Liver (tissue), 9 donors: ENCODE results near the gene GUCY2F. TPM values are rescaled to one million over a fixed set of nuclear protein-coding genes. Genes with fewer than 3 reads are reported as not detected.

Source experiments
- DNase-seq: peaks from one replicate; pipeline ENCODE4 v3.0.0-alpha.2; 2017; ENCODE audit warnings: low spot score
- H3K27ac ChIP-seq, 2 donors: one replicate each; pipeline ENCODE4 v1.7.0; 2013; ENCODE audit warnings: inconsistent platforms in 2 of 2, low read length in 2 of 2, control low read depth in 1 of 2, low read depth in 1 of 2, mild to moderate bottlenecking in 1 of 2
- H3K27me3 ChIP-seq, 4 donors: one replicate each; pipeline versions ENCODE4 v1.6.1 to v1.7.0; 2013; ENCODE audit warnings: low read length in 3 of 4, inconsistent platforms in 1 of 4, mild to moderate bottlenecking in 1 of 4, moderate library complexity in 1 of 4; ENCODE audit not compliant: control insufficient read depth in 4 of 4, insufficient read depth in 4 of 4
- H3K36me3 ChIP-seq, 4 donors: one replicate each; pipeline versions ENCODE4 v1.6.1 to v1.7.0; 2013; ENCODE audit warnings: low read length in 3 of 4, mild to moderate bottlenecking in 3 of 4, low read depth in 1 of 4, moderate library complexity in 1 of 4; ENCODE audit not compliant: control insufficient read depth in 4 of 4, insufficient read depth in 3 of 4
- H3K4me1 ChIP-seq, 4 donors: one replicate each; pipeline versions ENCODE4 v1.6.1 to v1.7.0; 2013; ENCODE audit warnings: low read length in 3 of 4, mild to moderate bottlenecking in 3 of 4, moderate library complexity in 1 of 4; ENCODE audit not compliant: control insufficient read depth in 4 of 4, insufficient read depth in 4 of 4
- H3K4me3 ChIP-seq, 3 donors: one replicate each; pipeline versions ENCODE4 v1.6.1 to v1.7.0; 2013; ENCODE audit warnings: low read length in 3 of 3, control low read depth in 1 of 3, low read depth in 1 of 3, mild to moderate bottlenecking in 1 of 3
- H3K9ac ChIP-seq, 2 donors: one replicate each; pipeline ENCODE4 v1.7.0; 2013; ENCODE audit warnings: low read length in 2 of 2, mild to moderate bottlenecking in 2 of 2, moderate library complexity in 2 of 2, control low read depth in 1 of 2, low read depth in 1 of 2
- H3K9me3 ChIP-seq, 4 donors: one replicate each; pipeline versions ENCODE4 v1.6.1 to v1.7.0; 2013; ENCODE audit warnings: low read length in 3 of 4; ENCODE audit not compliant: control insufficient read depth in 4 of 4
- ATF3 ChIP-seq: IDR thresholded peaks from 2 replicates; pipeline ENCODE4 v1.6.1; 2016; ENCODE audit warnings: antibody characterized with exemption
- CTCF ChIP-seq: fragments of 150-350 bp; IDR thresholded peaks from 2 replicates; pipeline ENCODE4 v1.5.1; 2017; ENCODE audit warnings: improper control_type of control experiment, low read depth, low read length; ENCODE audit not compliant: missing input control
- EGR1 ChIP-seq, 2 donors: IDR thresholded peaks; 2 replicates each; pipeline ENCODE4 v1.6.1; 2016 to 2018; ENCODE audit warnings: antibody characterized with exemption in 2 of 2, low read depth in 2 of 2
- FOXA1 ChIP-seq: IDR thresholded peaks from 2 replicates; pipeline ENCODE4 v1.6.1; 2016; ENCODE audit warnings: antibody characterized with exemption
- FOXA2 ChIP-seq: IDR thresholded peaks from 2 replicates; pipeline ENCODE4 v1.6.1; 2016; ENCODE audit warnings: antibody characterized with exemption
- GABPA ChIP-seq, 2 donors: IDR thresholded peaks in 1 of 2; conservative IDR thresholded peaks in 1 of 2; 2 replicates each; pipeline ENCODE4 v1.6.1; 2016; ENCODE audit warnings: antibody characterized with exemption in 2 of 2, mild to moderate bottlenecking in 1 of 2, moderate library complexity in 1 of 2
- HNF4A ChIP-seq, 2 donors: conservative IDR thresholded peaks; 2 replicates each; pipeline ENCODE4 v1.6.1; 2016; ENCODE audit warnings: antibody characterized with exemption in 2 of 2, mild to moderate bottlenecking in 2 of 2
- HNF4G ChIP-seq: IDR thresholded peaks from 2 replicates; pipeline ENCODE4 v1.6.1; 2016; ENCODE audit warnings: antibody characterized with exemption
- JUND ChIP-seq, 2 donors: IDR thresholded peaks; 2 replicates each; pipeline ENCODE4 v1.6.1; 2016; ENCODE audit warnings: antibody characterized with exemption in 2 of 2
- MAX ChIP-seq: IDR thresholded peaks from 2 replicates; pipeline ENCODE4 v1.6.1; 2016; ENCODE audit warnings: antibody characterized with exemption
- NR2F2 ChIP-seq: IDR thresholded peaks from 2 replicates; pipeline ENCODE4 v1.6.1; 2016; ENCODE audit warnings: antibody characterized with exemption
- RAD21 ChIP-seq, 2 donors: IDR thresholded peaks; 2 replicates each; pipeline ENCODE4 v1.6.1; 2016; ENCODE audit warnings: antibody characterized with exemption in 2 of 2, mild to moderate bottlenecking in 2 of 2
- REST ChIP-seq: IDR thresholded peaks from 2 replicates; pipeline ENCODE4 v1.6.1; 2016; ENCODE audit warnings: antibody characterized with exemption, mild to moderate bottlenecking
- RXRA ChIP-seq, 2 donors: IDR thresholded peaks; 2 replicates each; pipeline ENCODE4 v1.6.1; 2017 to 2018; ENCODE audit warnings: antibody characterized with exemption in 2 of 2, mild to moderate bottlenecking in 1 of 2
- SP1 ChIP-seq: IDR thresholded peaks from 2 replicates; pipeline ENCODE4 v1.6.1; 2018; ENCODE audit warnings: antibody characterized with exemption, mild to moderate bottlenecking
- TAF1 ChIP-seq: conservative IDR thresholded peaks from 2 replicates; pipeline ENCODE4 v1.6.1; 2016; ENCODE audit warnings: antibody characterized with exemption, mild to moderate bottlenecking
- YY1 ChIP-seq: IDR thresholded peaks from 2 replicates; pipeline ENCODE4 v1.6.1; 2016; ENCODE audit warnings: antibody characterized with exemption, mild to moderate bottlenecking
- ZBTB33 ChIP-seq: IDR thresholded peaks from 2 replicates; pipeline ENCODE4 v1.6.1; 2016; ENCODE audit warnings: antibody characterized with exemption
- WGBS: extraction: QIAGEN DNeasy Blood & Tissue Kit; methylation state at CpG from one replicate; pipeline ENCODE4 v1.1.7; 2013; 5-methylcytosine and 5-hydroxymethylcytosine counted together
- polyA plus RNA-seq, 2 donors: library from polyadenylated mRNA; stranded (reverse) in 1 of 2; unstranded in 1 of 2; fragments of 200-250 nt in 1 of 2; fragments of >200 nt in 1 of 2; fragmentation: Nextera tagmentation in 1 of 2; extraction: Ambion mirVana in 1 of 2; gene quantifications; one replicate each; pipeline versions ENCODE4 v1.2.1 to v1.2.3, GENCODE V29; 2013 to 2015
- total RNA-seq, 2 donors: library from RNA; depleted of rRNA; stranded (reverse); fragments of >200 nt; gene quantifications; one replicate each; pipeline ENCODE4 v1.2.3, GENCODE V29; 2014
- donor health status: healthy.
- donor health status: healthy.
- donor health status: healthy.
- donor health status: healthy.
- donor health status: healthy.

The GUCY2F gene
- total and polyA plus RNA-seq, 4 donors: under 0.01 TPM; not detected in 2

GRCh38 chrX:109360301-109360700 lies 121.6 kb downstream of the GUCY2F start:
- Histone ChIP-seq H3K27ac (no peak overlapping the region), H3K27me3 (no peaks in the 10 kb centered on the region), H3K4me1 (no peaks in the 10 kb centered on the region), H3K36me3 (no peaks in the 10 kb centered on the region), H3K4me3 (no peak overlapping the region), H3K9ac (no peak overlapping the region), H3K9me3 (no peaks in the 10 kb centered on the region)
- TF ChIP-seq EGR1 (IDR thresholded peaks at IDR 0.05; ENCODE audit: low read depth in 2 of 2) (no peak), FOXA2 (no peak), SP1 (no peak), ZBTB33 (no peak), GABPA (IDR thresholded peaks at IDR 0.05 in 1 of 2, conservative IDR thresholded peaks at IDR 0.05 in 1 of 2) (no peak), REST (no peak), JUND (IDR thresholded peaks at IDR 0.05) (no peak), FOXA1 (no peak), HNF4A (conservative IDR thresholded peaks at IDR 0.05) (no peak)
- DNase-seq: no peak
- WGBS: 66% methylated on average over 3 of the region's 3 CpGs

GRCh38 chrX:109357706-109358105 lies 124.2 kb downstream of the GUCY2F start:
- Histone ChIP-seq H3K36me3 (no peaks in the 10 kb centered on the region), H3K9ac (no peak overlapping the region), H3K4me3 (no peak overlapping the region), H3K27me3 (no peaks in the 10 kb centered on the region), H3K9me3 (no peaks in the 10 kb centered on the region), H3K4me1 (no peaks in the 10 kb centered on the region), H3K27ac (no peak overlapping the region)
- TF ChIP-seq ZBTB33: no peak
- no peak for TF ChIP-seq RAD21 (IDR thresholded peaks at IDR 0.05)
- no peak for TF ChIP-seq JUND (IDR thresholded peaks at IDR 0.05)
- TF ChIP-seq NR2F2: no peak
- TF ChIP-seq ATF3: no peak
- no peak for TF ChIP-seq FOXA1
- TF ChIP-seq GABPA (IDR thresholded peaks at IDR 0.05 in 1 of 2, conservative IDR thresholded peaks at IDR 0.05 in 1 of 2): no peak
- TF ChIP-seq HNF4A (conservative IDR thresholded peaks at IDR 0.05): no peak
- no peak for TF ChIP-seq HNF4G
- TF ChIP-seq TAF1: no peak
- no peak for TF ChIP-seq YY1
- no peak for TF ChIP-seq MAX
- TF ChIP-seq CTCF: no peak
- no peak for TF ChIP-seq EGR1 (IDR thresholded peaks at IDR 0.05; ENCODE audit: low read depth in 2 of 2)
- TF ChIP-seq SP1: no peak
- TF ChIP-seq RXRA (IDR thresholded peaks at IDR 0.05): no peak
- no peak for TF ChIP-seq REST
- no peak for TF ChIP-seq FOXA2
- no peak for DNase-seq
- WGBS: 92% methylated on average over 3 of the region's 3 CpGs
